Measurements from ENCODE around the gene LAMA2. TPM values are rescaled to one million over a fixed set of nuclear protein-coding genes. Genes with fewer than 3 reads are reported as not detected.

The LAMA2 gene
- total RNA-seq, 4 donors from 2014 or later = 1.7 to 112 (median 19.6) TPM

GRCh38 chr6:129493354-129493902 lies 610.5 kb downstream of the LAMA2 start:
- 25 to 42% methylated on average over 6 of the region's 6 CpGs for WGBS, 2 donors
- Histone ChIP-seq H3K36me3 (no peaks in the 10 kb centered on the region), H3K9me3 (no peaks in the 10 kb centered on the region), H3K4me3 (no peak overlapping the region), H3K27me3 (no peaks in the 10 kb centered on the region), H3K27ac (no peak overlapping the region), H3K4me1 (peaks cover 20 to 60% (median 25%) of the 10 kb centered on the region in 3 donors)
- intact Hi-C loops (cut with DNase I) = no loop called here
- TF ChIP-seq POLR2A (IDR thresholded peaks at IDR 0.05) (no peak), CTCF (IDR thresholded peaks at IDR 0.05) (no peak)
- no peak for DNase-seq

GRCh38 chr6:129494099-129494498 lies 611.2 kb downstream of the LAMA2 start:
- 86 to 88% methylated on average over 2 of the region's 2 CpGs for WGBS, 2 donors
- no peak for DNase-seq
- Histone ChIP-seq H3K27me3 (no peaks in the 10 kb centered on the region), H3K9me3 (no peaks in the 10 kb centered on the region), H3K36me3 (no peaks in the 10 kb centered on the region), H3K4me1 (peaks cover 20 to 65% (median 25%) of the 10 kb centered on the region in 3 donors), H3K4me3 (no peak overlapping the region), H3K27ac (no peak overlapping the region)
- no peak for TF ChIP-seq POLR2A (IDR thresholded peaks at IDR 0.05)
- intact Hi-C loops (cut with DNase I) = no loop called here

- no peaks in the 10 kb centered on the region for H3K27me3 ChIP-seq
- peaks cover 24 to 65% (median 25%) of the 10 kb centered on the region in 3 donors for H3K4me1 ChIP-seq
- no peak for TF ChIP-seq POLR2A (IDR thresholded peaks at IDR 0.05)
- TF ChIP-seq CTCF (IDR thresholded peaks at IDR 0.05) = no peak
- no peak overlapping the region for H3K27ac ChIP-seq
- no peaks in the 10 kb centered on the region for H3K9me3 ChIP-seq
- H3K36me3 ChIP-seq = no peaks in the 10 kb centered on the region
- no peak for DNase-seq
- no peak overlapping the region for H3K4me3 ChIP-seq
- intact Hi-C loops (cut with DNase I) = no loop called here
Observed at GRCh38 chr6:129494586-129494985, 611.6 kb downstream of the LAMA2 start.

- Histone ChIP-seq H3K27ac (no peak overlapping the region), H3K36me3 (no peaks in the 10 kb centered on the region), H3K4me1 (peaks cover 18 to 65% (median 21%) of the 10 kb centered on the region in 3 donors), H3K27me3 (no peaks in the 10 kb centered on the region), H3K4me3 (no peak overlapping the region), H3K9me3 (no peaks in the 10 kb centered on the region)
- TF ChIP-seq POLR2A (IDR thresholded peaks at IDR 0.05) = no peak
- TF ChIP-seq CTCF (IDR thresholded peaks at IDR 0.05) = no peak
- 64 to 88% methylated on average over 2 of the region's 2 CpGs for WGBS, 2 donors
- intact Hi-C loops (cut with DNase I) = no loop called here
- DNase-seq = no peak
Observed at GRCh38 chr6:129495652-129496051, 612.7 kb downstream of the LAMA2 start.

- Histone ChIP-seq H3K36me3 (no peaks in the 10 kb centered on the region), H3K27me3 (no peaks in the 10 kb centered on the region), H3K27ac (peak overlapping the region in 1 of 4 donors; percentile 20), H3K4me1 (peaks cover 11 to 61% (median 20%) of the 10 kb centered on the region in 3 donors), H3K4me3 (no peak overlapping the region), H3K9me3 (no peaks in the 10 kb centered on the region)
- no peak for DNase-seq
- TF ChIP-seq CTCF (IDR thresholded peaks at IDR 0.05) (no peak), POLR2A (IDR thresholded peaks at IDR 0.05) (no peak)
- 36 to 54% methylated on average over 6 of the region's 6 CpGs for WGBS, 2 donors
- intact Hi-C loops (cut with DNase I) = no loop called here
Observed at GRCh38 chr6:129497481-129498441, 614.8 kb downstream of the LAMA2 start.
